GM04504 (cell line): Measurements from ENCODE around the gene ANO1.
"Not testable (repeated sequence)": the region's sequence is repeated elsewhere in the genome, so short reads cannot be mapped to it uniquely, and the experiment has no call there.

ENCODE experiments used
- DNase-seq: peaks from one replicate; pipeline ENCODE4 v3.0.0-alpha.2; 2012; ENCODE audit warnings: low read depth

Gene ANO1

GRCh38 chr11:70078095-70078780 lies at the start of gene ANO1:
ANO1 (plus strand) TSS chr11:70078317; CDS start chr11:70078607, 290 bp downstream.
- DNase-seq = no peak

- DNase-seq = no peak
These were observed 48.8 kb upstream of the ANO1 start for GRCh38 chr11:70029115-70029860.

- DNase-seq = no peak
These were observed 48.2 kb upstream of the ANO1 start for GRCh38 chr11:70029861-70030380.

- DNase-seq = no peak
These were observed 47.7 kb upstream of the ANO1 start for GRCh38 chr11:70030412-70030811.

GRCh38 chr11:70031631-70032469 lies 46.3 kb upstream of the ANO1 start:
- DNase-seq = no peak

GRCh38 chr11:70032470-70032795 lies 45.7 kb upstream of the ANO1 start:
- no peak for DNase-seq

GRCh38 chr11:70032943-70033710 lies 45.0 kb upstream of the ANO1 start:
- no peak for DNase-seq

- no peak for DNase-seq
These were observed 44.4 kb upstream of the ANO1 start for GRCh38 chr11:70033711-70034070.

- DNase-seq = no peak
These were observed 43.3 kb upstream of the ANO1 start for GRCh38 chr11:70034740-70035365.

- DNase-seq = not testable (repeated sequence)
These were observed 42.5 kb upstream of the ANO1 start for GRCh38 chr11:70035665-70036064.

- no peak for DNase-seq
These were observed 40.9 kb upstream of the ANO1 start for GRCh38 chr11:70036971-70037882.

- DNase-seq = no peak
These were observed 39.9 kb upstream of the ANO1 start for GRCh38 chr11:70038034-70038834.

GRCh38 chr11:70040452-70040851 lies 37.7 kb upstream of the ANO1 start:
- DNase-seq = no peak

- no peak for DNase-seq
These were observed 37.1 kb upstream of the ANO1 start for GRCh38 chr11:70040869-70041501.

- no peak for DNase-seq
These were observed 34.6 kb upstream of the ANO1 start for GRCh38 chr11:70043482-70043881.

- no peak for DNase-seq
These were observed 32.0 kb upstream of the ANO1 start for GRCh38 chr11:70046089-70046488.

GRCh38 chr11:70048279-70049024 lies 29.7 kb upstream of the ANO1 start:
- DNase-seq = no peak

- no peak for DNase-seq
These were observed 29.1 kb upstream of the ANO1 start for GRCh38 chr11:70049045-70049444.
